ENCODE measurements around the gene OR5T1. TPM values are rescaled to one million over a fixed set of nuclear protein-coding genes. Genes with fewer than 3 reads are reported as not detected.

The OR5T1 gene
- total RNA-seq, 1 donor from 2014 or later = not detected

DNA sequence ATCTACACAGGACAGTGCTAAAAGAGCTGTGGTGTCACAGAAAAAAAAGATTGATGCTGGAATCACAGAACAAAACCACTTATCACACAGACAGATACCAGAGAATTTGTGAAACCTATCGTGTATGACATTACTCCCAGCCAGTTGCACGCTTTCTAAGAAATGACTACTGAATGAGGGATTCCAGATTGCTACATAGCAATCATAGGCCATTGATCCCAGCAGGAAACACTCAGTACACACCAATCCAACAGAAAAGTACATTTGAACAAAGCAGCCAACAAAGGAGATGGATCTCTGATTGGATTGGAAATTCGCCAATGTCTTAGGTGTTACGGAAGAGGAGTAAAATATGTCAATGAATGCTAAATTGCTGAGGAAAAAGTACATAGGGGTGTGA lies 22.9 kb downstream of the OR5T1 start:
- TF ChIP-seq, protein P1, sequence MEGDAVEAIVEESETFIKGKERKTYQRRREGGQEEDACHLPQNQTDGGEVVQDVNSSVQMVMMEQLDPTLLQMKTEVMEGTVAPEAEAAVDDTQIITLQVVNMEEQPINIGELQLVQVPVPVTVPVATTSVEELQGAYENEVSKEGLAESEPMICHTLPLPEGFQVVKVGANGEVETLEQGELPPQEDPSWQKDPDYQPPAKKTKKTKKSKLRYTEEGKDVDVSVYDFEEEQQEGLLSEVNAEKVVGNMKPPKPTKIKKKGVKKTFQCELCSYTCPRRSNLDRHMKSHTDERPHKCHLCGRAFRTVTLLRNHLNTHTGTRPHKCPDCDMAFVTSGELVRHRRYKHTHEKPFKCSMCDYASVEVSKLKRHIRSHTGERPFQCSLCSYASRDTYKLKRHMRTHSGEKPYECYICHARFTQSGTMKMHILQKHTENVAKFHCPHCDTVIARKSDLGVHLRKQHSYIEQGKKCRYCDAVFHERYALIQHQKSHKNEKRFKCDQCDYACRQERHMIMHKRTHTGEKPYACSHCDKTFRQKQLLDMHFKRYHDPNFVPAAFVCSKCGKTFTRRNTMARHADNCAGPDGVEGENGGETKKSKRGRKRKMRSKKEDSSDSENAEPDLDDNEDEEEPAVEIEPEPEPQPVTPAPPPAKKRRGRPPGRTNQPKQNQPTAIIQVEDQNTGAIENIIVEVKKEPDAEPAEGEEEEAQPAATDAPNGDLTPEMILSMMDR (conservative IDR thresholded peaks at IDR 0.05) = no peak
- no peaks in the 10 kb centered on the region for H3K27me3 Mint-ChIP-seq (ENCODE audit: low read depth)
- H3K27ac Mint-ChIP-seq (ENCODE audit: unreplicated experiment) = no peak overlapping the region
- H3K4me3 Mint-ChIP-seq = no peak overlapping the region
- no peaks in the 10 kb centered on the region for H3K9me3 Mint-ChIP-seq
- no peaks in the 10 kb centered on the region for H3K4me1 Mint-ChIP-seq
- H3K36me3 Mint-ChIP-seq (ENCODE audit: low read depth) = no peaks in the 10 kb centered on the region
- no peak for DNase-seq (ENCODE audit: low read depth, low spot score)

DNA sequence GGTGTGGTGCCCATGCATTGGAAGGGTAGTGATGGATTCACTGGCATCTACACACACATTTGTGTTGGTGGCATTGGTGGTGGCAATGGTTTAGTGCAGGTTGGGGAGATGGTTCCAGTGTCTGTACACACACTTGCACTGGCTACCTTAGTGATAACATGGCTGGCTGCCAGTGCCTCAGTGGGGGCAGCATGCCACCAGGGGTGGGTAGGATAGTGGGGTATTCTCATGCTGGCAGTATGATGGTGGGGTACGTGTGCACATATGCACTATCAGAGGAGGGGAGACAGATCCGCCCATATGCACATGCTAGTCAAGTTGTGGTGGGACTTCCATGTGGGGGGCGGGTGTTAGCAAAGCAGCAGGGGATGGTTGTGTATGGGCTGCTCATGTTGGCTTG lies 33.9 kb downstream of the OR5T1 start:
- H3K4me1 Mint-ChIP-seq = no peaks in the 10 kb centered on the region
- no peaks in the 10 kb centered on the region for H3K27me3 Mint-ChIP-seq (ENCODE audit: low read depth)
- peaks cover 7% of the 10 kb centered on the region for H3K9me3 Mint-ChIP-seq
- TF ChIP-seq, protein P1 (conservative IDR thresholded peaks at IDR 0.05) = no peak
- H3K4me3 Mint-ChIP-seq = no peak overlapping the region
- no peak overlapping the region for H3K27ac Mint-ChIP-seq (ENCODE audit: unreplicated experiment)
- H3K36me3 Mint-ChIP-seq (ENCODE audit: low read depth) = no peaks in the 10 kb centered on the region
- DNase-seq (ENCODE audit: low read depth, low spot score) = no peak

DNA sequence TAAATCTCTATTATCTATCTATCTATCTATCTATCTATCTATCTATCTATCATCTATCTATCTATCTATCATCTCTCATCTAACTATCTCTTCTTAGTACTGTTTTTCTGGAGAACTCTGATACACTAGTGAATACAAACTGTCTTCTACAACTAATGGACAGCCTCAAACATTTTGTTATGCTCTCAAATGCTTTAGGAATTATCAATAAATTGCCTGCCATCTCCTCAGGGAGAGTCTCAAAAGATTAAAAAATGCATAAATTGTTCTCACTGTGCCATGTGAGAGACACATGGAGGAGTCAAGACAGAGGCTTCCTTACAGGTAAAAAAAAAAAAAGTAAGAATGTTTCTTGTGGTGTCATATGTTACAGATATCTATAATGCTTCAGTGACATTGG lies 40.9 kb downstream of the OR5T1 start, which contains the start of gene OR8K3:
TSS of gene OR8K3 (plus strand) at position 301 of the 400 bp plus-strand sequence. CDS start 3,163 bp downstream, outside the sequence.
- H3K9me3 Mint-ChIP-seq = no peaks in the 10 kb centered on the region
- H3K27ac Mint-ChIP-seq (ENCODE audit: unreplicated experiment) = no peak within 1 kb of the TSS
- H3K4me3 Mint-ChIP-seq = no peak within 1 kb of the TSS
- no peaks in the 10 kb centered on the region for H3K36me3 Mint-ChIP-seq (ENCODE audit: low read depth)
- H3K27me3 Mint-ChIP-seq (ENCODE audit: low read depth) = no peaks in the 10 kb centered on the region
- H3K4me1 Mint-ChIP-seq = no peaks in the 10 kb centered on the region
- DNase-seq (ENCODE audit: low read depth, low spot score) = no peak
- TF ChIP-seq, protein P1 (conservative IDR thresholded peaks at IDR 0.05) = no peak

Other genes starting within 250 kb of the OR5T1 start
- not detected in 2 replicates for gene OR5AS1, start 246.5 kb upstream of the OR5T1 start, total RNA-seq
- not detected in 2 replicates for gene OR8I2, start 180.8 kb upstream of the OR5T1 start, total RNA-seq
- not detected in 2 replicates for gene OR8H2, start 170.5 kb upstream of the OR5T1 start, total RNA-seq
- gene OR8H3, start 151.8 kb upstream of the OR5T1 start, total RNA-seq = not detected in 2 replicates
- gene OR8J3, start 134.0 kb upstream of the OR5T1 start, total RNA-seq = not detected in 2 replicates
- gene OR8K5, start 113.8 kb upstream of the OR5T1 start, total RNA-seq = not detected in 2 replicates
- not detected in 2 replicates for gene OR5J2, start 97.5 kb upstream of the OR5T1 start, total RNA-seq
- gene OR5T2, start 39.9 kb upstream of the OR5T1 start, total RNA-seq = not detected in 2 replicates
- gene OR5T3, start 21.9 kb upstream of the OR5T1 start, total RNA-seq = not detected in 2 replicates
- not detected in 2 replicates for gene OR8H1, start 18.1 kb downstream of the OR5T1 start, total RNA-seq
- gene OR8K3, start 41.0 kb downstream of the OR5T1 start, total RNA-seq = not detected in 2 replicates
- not detected in 2 replicates for gene OR8K1, start 71.9 kb downstream of the OR5T1 start, total RNA-seq
- not detected in 2 replicates for gene OR8J1, start 80.1 kb downstream of the OR5T1 start, total RNA-seq
- not detected in 2 replicates for gene OR8U1, start 101.5 kb downstream of the OR5T1 start, total RNA-seq
- gene OR5AL1, start 138.5 kb downstream of the OR5T1 start, total RNA-seq = not detected in 2 replicates
- gene OR5M3, start 199.2 kb downstream of the OR5T1 start, total RNA-seq = not detected in 2 replicates
- gene OR5M8, start 217.2 kb downstream of the OR5T1 start, total RNA-seq = not detected in 2 replicates